SK-N-MC (cell line): ENCODE results near the gene SPINDOC.

Experiments
- EZH2 ChIP-seq: fragments of 200-600 bp; sonication (generic); IDR thresholded peaks from one replicate; pipeline ENCODE4 v1.6.1; 2017; ENCODE audit warnings: antibody characterized with exemption
- POLR2AphosphoS5 ChIP-seq: IDR thresholded peaks from 2 replicates; pipeline ENCODE4 v1.6.1; 2012; ENCODE audit warnings: mild to moderate bottlenecking, low read depth, low read length, borderline replicate concordance

- TF ChIP-seq EZH2 (no peak), POLR2AphosphoS5 (no peak)
These were observed 32.0 kb downstream of the SPINDOC start for GRCh38 chr11:63845303-63845702.
